HG02763 (cell line): ENCODE results near the gene ALPP.
"Not testable (repeated sequence)": the region's sequence is repeated elsewhere in the genome, so short reads cannot be mapped to it uniquely, and the experiment has no call there.

ENCODE experiments used
- ATAC-seq: cut with Tn5 transposase; IDR thresholded peaks from one replicate; pipeline ENCODE4 v1.9.1; 2021; ENCODE audit warnings: mild to moderate bottlenecking, moderate library complexity; ENCODE audit not compliant: unreplicated experiment

The ALPP gene

DNA sequence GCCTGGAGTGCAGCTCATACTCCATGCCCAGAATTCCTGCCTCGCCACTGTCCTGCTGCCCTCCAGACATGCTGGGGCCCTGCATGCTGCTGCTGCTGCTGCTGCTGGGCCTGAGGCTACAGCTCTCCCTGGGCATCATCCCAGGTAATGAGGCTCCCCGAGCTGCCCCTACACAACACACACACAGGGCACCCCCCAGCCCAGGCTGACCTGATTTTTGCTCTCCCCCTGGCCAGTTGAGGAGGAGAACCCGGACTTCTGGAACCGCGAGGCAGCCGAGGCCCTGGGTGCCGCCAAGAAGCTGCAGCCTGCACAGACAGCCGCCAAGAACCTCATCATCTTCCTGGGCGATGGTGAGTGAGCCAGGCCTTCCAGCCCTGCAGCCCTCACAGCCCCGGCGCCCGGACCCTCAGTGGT lies at the start of gene ALPP:
Gene ALPP, plus strand, starts transcription at position 17 of the 417 bp plus-strand sequence. Its CDS starts 52 bp downstream, at position 69.
- not testable (repeated sequence) for ATAC-seq

DNA sequence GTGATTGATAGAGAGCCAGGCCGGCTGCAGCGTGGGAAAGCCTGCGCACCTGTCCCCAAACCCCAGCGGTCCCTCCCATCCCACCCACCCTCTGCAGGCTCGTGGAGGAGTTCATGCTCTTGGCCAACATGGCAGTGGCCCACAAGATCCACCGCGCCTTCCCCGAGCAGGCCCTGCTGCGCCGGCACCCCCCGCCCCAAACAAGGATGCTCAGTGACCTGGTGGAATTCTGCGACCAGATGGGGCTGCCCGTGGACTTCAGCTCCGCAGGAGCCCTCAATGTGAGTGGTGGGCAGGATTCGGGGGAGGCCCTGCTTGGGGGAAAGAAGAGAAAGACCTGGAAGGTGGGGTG lies 48.9 kb upstream of the ALPP start:
- ATAC-seq: no peak

DNA sequence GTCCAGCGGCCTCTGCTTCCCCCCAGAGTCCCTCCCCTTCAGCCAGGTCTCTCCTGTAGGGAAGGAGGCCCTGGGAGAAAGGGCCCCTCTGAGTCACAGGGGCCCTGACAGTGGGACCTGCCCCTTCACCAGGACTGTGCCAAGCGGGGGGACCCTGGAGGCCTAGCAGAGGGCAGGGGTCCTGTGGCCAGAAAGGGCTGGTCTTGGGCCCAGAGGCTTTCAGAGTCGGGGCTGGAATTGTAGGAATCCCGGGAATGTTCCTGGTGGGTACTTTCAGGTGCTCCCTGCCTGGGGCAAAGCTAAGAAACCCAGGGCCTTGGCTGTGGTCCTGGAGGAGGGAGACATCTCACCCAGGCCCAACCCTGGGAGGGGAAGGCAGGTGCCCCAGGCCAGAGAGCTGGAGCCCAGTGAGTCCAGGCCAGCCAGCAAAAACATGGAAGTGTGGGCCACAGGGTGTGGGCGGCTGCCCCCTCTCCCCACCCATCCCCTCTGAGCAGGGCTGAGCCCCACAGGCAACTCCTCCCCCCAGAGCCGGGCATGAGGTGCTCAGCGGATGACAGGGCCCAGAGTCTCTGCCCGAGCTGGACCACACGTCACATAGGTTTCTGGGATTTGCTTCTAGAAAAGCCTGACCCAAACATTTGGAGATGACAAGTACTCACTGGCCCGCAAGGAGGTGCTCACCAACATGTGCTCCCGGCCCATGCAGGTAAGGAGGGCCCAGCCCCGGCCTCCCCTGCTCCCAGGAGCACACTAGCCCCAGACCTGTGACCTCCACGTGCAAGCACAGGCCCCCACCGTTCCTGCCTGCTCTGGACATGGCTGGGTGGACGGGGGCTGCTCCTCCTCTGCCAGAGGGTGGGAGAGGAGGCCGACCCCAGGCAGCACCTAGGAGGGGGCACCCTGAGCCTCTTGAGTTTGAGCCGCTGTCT lies 48.2 kb upstream of the ALPP start:
- no peak for ATAC-seq

DNA sequence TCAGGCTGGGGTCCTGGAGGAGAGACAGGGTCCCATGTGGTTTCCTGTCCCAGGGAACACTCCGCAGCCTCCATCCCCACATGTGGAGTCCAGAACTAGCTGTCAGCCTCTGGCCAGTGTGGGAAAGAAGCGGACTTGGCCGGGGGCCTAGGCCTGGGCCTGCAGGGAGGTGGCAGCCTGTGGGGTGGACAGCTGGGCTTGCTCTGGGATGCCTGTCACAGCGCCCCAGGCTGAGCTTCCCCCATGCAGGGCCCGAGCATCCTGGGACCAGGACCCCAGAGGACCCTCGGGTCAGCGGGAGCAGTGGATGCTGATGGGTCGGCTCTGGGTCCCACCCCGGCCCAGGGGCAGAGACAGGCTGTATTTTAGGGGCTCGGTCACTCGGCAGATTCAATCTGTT lies 47.5 kb upstream of the ALPP start:
- ATAC-seq: not testable (repeated sequence)

DNA sequence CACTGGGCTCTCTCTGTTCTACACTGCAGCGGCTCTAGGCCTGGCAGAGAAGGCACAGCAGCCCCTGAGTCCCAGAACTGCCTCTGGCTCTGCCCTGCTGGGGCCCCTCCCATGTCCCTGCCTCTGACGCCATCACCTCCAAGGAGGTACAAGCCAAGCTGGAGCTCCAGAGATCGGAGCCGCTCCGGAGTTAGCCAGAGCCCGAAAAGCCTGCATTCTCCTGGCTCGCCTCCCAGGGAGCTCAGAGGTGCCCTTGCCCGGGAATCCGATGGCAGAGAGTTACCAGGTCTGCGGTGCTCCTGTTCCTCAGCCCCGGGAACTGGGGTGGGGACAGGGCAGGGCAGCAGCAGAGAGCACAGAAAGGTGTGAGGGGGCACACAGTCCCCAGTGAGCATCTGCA lies 46.9 kb upstream of the ALPP start:
- not testable (repeated sequence) for ATAC-seq

DNA sequence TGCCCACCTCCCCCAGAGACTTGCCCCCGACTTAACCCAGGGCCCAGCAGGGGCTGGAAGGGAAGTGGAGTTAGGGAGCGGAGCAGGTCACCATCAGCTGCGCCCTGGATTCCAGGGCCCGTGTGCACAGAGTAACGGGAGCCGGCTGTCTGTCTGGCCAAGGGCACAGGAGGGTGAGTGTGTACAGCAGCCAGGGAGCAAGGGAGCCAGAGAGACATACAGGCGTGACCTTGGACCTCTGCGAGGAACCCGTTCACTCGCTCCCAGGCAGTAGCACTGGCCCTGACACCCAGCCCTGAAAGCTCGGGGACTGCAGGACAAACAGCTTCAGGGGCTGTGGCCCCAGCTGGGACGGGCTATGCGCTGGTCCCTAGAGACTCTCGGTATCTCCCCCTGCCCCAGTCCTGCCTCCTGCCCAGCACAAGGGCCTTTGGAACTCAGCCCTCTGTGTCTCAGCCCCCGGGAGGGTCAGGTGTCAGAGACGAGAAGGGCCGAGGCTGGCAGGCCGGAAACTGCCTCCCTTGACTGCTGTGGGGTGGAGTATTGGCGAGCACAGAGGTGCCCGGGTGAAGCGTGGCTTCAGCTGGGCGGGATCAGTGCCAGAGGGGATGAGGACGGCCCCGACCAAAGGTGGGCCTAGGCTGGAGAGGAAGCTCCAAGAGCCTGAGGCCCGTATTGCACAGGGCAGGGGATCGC lies 46.2 kb upstream of the ALPP start:
- ATAC-seq: not testable (repeated sequence)

DNA sequence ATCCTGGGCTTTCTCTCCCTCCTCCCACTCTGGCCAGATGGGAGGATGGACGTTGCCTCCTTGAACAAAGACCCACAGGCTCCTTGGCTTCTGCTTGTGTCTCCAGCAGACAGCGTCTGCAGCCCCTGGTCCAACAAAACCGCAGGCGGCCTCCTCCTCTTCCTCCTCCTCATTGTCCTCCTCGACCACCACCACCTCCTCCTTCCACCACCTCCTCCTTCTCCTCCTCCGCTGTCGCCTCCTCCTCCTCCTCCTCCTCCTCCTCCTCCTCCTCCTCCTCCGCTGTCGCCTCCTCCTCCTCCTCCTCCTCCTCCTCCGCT lies 45.7 kb upstream of the ALPP start:
- ATAC-seq: no peak

DNA sequence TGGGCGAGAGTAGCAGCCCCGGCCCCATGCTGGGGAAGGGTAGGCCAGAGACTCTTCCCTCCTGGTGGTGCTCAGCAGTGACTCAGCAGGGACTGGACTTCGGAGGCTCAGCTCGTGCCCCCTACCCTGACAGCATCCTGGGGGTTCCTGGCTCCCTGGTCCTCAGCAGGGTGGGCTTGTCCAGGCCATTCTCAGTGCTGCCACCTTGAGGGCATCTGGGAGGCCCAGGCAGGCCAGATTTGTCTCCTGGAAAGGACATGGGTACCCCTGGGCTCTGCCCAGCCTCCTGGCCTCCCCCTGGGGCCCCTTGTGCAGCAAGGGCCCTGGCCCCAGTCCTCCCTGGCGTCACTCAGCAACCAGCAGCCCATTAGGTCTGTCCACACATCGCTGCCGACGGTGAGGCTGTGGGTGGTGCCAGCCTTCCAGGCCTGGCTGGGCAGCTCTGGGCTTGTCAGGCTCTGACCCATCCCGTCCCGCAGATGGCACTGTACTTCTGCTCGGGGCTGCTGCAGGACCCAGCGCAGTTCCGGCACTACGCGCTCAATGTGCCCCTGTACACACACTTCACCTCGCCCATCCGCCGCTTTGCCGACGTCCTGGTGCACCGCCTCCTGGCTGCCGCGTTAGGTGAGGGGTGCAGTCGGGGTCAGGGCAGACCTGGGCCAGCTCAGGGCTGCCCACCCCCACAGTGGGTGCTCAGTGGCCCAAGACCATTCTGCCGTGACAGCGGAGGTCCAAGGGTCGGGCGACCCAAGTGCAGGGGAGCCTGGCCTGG lies 45.0 kb upstream of the ALPP start:
- no peak for ATAC-seq

DNA sequence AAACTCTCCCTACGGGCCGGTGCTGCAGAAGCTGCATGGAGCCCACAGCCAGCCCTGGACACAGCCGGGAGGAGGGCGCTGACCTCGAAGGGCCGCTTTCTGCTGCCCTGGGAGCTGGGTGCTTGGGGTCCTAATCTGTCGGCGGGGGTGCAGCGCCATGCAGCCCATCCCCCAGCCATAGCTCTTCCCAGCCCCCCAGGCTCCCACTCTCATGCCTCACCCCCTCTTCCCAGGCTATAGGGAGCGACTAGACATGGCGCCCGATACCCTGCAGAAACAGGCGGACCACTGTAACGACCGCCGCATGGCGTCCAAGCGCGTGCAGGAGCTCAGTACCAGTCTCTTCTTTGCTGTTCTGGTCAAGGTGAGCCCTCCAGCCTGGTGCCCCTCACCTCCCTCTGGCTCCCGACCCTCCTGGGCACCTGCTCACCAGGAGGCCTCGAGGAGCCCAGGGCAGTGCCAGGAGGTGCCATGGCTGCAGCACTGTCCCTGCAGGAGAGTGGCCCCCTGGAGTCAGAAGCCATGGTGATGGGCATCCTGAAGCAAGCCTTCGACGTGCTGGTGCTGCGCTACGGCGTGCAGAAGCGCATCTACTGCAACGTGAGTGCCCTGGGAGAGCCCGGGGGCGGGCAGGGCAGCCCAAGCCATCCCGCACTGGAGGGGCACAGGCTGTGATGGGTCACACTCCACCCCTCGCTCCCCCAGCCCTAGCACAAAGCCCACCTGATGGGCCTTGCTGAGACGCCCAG lies 44.2 kb upstream of the ALPP start:
- not testable (repeated sequence) for ATAC-seq

DNA sequence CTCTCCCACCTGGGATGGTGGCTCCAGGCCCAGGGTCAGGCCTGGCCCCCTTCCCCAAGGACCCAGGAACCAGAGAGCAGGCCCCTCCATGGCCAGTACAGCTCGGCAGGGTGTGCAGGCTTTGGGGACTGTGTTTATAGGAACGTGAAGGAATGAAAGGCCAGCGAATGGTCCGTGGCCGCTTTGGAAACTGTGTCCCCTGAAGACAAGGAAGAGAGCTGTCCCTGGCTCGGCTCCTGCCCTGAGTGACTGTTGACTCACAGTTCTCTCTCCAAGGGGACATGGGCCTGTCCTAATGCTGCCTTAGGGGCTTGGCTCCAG lies 43.7 kb upstream of the ALPP start:
- not testable (repeated sequence) for ATAC-seq

DNA sequence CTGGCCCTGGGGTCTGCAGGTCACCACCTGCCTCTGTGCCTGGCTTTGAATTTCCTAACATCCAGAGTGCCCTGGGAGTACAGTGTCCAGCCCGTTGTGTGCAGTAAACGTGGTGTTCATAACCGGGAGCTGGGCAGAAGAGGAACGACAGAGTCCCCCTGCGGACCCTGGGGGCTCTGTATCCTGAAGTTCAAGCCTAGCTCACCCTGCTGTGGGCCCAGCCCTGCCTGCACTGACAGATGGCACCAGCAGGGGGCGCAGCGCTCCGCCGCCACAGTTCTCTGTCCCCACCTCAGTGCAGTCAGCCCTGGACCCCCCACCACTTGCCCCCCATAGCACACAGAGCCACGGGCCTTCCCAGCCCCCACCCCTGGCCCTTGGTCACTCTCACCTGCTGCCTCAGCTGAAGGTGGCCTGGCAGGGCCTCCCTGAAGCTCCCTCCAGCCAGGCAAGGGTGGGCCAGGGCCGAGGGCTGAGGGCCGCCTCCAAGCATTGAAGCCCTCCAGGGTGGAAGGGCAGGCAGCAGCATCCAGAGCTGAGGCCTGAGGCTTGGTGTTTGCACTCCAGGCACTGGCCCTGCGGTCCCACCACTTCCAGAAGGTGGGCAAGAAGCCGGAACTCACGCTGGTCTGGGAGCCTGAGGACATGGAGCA lies 43.2 kb upstream of the ALPP start:
- ATAC-seq: not testable (repeated sequence)

DNA sequence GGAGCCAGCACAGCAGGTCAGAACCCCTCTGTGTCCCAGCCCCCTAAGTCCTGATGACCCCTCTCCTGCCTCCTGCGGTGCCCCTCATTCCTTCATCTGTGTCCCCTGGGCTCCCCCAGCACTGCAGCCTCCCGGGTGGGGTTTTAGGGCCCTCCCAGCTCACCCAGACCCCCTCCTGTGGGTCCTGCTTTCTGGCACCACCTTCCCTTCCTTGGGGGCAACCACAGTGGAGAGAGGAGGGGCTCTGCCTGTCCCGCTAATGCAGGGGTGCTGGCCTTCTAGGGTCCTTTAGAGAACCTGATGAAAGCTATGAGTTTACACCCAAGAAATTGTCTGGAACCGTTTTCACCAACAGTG lies 42.7 kb upstream of the ALPP start:
- no peak for ATAC-seq

DNA sequence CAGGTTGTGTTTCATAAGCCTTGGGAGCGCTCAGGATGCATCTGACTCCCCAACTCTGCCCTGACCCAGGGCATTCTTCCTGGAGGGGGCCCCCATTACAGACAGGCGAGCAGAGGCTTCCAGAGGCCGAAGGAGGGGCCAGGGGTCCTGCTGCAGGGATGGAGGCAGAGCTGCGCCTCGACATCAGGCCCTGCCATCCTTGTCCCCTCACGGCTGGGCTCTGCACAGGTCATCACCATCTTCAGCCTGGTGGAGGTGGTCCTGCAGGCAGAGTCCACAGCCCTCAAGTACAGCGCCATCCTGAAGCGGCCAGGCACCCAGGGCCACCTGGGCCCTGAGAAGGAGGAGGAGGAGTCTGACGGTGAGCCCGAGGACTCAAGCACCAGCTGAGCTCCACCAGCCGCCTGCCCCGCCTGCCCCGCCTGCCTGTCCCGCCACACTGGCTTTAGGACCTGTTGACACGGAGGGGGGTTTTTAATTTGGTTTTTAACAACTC lies 42.3 kb upstream of the ALPP start:
- ATAC-seq: no peak

DNA sequence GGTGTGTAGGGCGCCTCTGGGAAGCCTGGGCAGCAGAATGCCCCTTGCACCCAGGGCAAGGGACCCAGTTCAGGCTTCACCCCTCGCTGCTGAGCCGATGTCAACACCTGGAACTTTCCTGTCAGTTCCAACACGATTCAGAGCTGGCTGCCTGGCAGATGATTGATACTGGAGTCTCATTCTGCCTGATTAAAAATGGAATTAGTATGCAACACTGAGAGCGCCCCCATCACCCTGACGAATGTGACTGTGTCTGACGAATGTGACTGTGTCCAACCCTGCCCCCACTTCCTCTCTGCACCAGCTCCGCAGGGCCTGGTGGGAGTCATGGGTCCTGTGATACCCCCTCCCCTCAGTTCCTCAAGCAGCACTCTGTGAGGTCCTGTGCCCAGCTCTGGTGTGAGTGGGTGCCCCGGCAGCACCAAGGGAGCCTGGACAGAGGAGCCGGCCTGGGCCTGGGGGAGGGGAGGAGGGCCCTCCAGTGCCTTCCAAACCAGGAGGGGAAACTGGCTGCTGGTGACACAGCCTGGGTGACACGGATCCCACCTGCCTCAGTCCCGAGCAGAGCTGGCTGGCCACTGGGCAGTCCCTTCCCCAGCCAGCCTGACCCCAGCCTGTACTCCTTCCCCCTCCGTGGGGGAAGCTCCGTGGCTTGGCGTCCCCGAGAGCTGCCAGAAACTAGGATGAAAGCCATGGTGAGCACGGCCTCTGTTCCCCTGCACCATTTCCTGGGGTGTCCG lies 41.4 kb upstream of the ALPP start:
- no peak for ATAC-seq

DNA sequence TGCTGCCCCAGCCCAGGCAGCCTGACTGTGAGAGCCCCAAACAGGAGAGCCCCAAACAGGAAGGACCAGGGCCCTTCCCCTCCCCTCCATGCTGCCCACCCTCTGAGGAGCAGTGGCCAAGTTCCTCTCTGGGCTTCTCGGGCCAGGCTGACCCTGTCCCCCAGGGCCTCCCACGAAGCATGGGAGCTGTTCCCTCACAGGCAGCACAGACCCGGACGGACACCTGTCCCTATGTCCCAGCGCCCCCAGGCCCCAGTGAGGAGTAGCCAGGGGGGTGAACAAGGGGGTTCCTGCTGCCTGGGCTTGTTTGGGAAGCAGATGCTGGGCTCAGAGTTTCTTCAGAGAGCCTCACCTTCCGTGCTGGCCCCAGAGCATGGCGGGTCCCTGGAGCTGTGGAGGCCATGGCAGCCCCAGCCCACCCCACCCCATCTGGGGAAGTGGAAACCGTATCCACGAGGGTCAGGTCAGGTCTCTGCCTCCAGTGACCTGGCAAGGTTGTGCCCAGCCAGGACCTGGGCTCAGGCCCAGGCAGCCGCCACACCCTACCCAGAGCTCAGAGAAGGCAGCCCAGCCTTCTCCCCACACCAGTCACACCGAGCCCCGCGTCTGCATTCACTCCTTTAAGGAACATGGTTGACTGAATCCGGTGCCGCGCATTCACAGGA lies 40.3 kb upstream of the ALPP start:
- not testable (repeated sequence) for ATAC-seq

DNA sequence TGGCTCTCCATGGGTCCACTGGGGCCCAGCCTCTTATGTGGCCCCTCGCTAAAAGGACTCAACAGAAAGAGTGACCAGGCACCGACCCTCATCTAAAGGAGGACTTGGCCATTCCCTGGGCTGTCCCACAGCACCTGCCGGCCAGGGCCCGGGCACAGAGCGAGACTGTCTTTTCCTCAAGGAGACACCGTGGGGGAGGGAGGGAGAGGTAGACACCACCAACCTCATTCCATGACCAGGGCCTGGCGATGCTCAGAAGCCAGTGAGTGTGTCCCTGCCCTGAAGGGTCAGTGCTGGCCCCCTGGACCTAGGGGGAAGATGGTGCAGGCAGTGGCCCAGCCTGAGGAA lies 39.8 kb upstream of the ALPP start:
- no peak for ATAC-seq

DNA sequence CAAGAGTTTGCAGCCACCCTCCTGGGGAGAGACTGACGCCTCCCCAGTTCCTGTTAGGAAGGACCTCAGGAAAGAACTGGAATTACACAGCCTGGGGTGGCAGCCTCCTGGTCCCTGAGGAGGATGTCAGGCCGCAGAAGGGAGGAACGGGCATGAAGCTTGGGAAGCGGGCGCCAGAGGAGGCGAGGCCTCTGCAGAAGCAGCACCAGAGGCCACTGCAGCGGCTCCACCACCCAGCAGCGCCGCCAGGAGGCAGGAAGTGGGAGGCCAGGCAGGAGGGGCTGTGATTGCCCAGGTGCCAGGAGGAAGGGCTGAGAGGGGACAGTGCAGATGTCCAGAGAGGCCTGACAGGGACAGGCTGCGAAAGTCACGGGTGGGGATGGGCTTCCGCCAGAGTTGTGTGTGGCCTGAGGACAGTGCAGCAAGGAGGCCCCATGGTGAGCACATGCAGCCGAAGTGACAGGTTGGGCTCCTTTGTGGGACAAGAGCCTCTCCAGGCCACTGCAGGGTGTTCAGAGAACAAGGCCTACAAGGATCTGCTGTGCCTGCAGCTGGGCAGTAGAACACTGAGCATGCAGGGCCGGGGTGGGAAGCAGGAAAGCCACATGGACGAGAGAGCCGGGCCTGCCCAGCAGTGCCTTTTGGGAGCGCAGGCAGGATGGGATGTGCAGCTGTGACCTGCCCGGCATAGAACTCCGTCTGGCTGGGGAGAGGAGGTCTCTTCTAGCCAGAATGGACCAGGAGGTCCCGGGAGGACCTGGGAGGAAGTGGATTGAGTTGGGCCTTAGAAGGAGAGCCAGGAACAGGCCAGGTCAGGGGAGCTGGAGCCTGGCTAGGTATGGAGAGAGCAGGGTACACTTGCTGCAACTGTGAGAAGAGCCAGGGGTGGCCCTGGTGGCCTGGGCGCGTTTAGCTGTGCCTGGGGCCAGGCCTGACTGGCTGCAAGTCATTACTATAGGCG lies 39.1 kb upstream of the ALPP start:
- ATAC-seq: no peak
